ENCODE measurements around the gene PRKCB. TPM values are rescaled to one million over a fixed set of nuclear protein-coding genes. Genes with fewer than 3 reads are reported as not detected.

The PRKCB gene
- total RNA-seq, 4 donors from 2014 or later = 7.0 to 88.3 (median 15.9) TPM

- DNase-seq = no peak
- TF ChIP-seq CTCF (IDR thresholded peaks at IDR 0.05) (no peak), POLR2A (IDR thresholded peaks at IDR 0.05) (no peak)
- Histone ChIP-seq H3K27ac (no peak overlapping the region), H3K27me3 (no peaks in the 10 kb centered on the region), H3K36me3 (no peaks in the 10 kb centered on the region), H3K9me3 (no peaks in the 10 kb centered on the region), H3K4me3 (no peak overlapping the region), H3K4me1 (peaks cover 0 to 4% (median 0%) of the 10 kb centered on the region in 4 donors)
Measured at GRCh38 chr16:24077292-24077691, 241.5 kb downstream of the PRKCB start.

GRCh38 chr16:24077966-24078365, 242.2 kb downstream of the PRKCB start:
- no peaks in the 10 kb centered on the region for H3K36me3 ChIP-seq
- DNase-seq = no peak
- no peaks in the 10 kb centered on the region for H3K27me3 ChIP-seq
- H3K4me3 ChIP-seq = no peak overlapping the region
- H3K4me1 ChIP-seq = peaks cover 0 to 4% (median 0%) of the 10 kb centered on the region in 4 donors
- TF ChIP-seq CTCF (IDR thresholded peaks at IDR 0.05) (no peak), POLR2A (IDR thresholded peaks at IDR 0.05) (no peak)
- H3K9me3 ChIP-seq = no peaks in the 10 kb centered on the region
- H3K27ac ChIP-seq = no peak overlapping the region

- TF ChIP-seq POLR2A (IDR thresholded peaks at IDR 0.05) = no peak
- TF ChIP-seq CTCF (IDR thresholded peaks at IDR 0.05) = no peak
- H3K4me1 ChIP-seq = no peaks in the 10 kb centered on the region
- H3K36me3 ChIP-seq = no peaks in the 10 kb centered on the region
- DNase-seq = no peak
- no peaks in the 10 kb centered on the region for H3K27me3 ChIP-seq
- no peak overlapping the region for H3K4me3 ChIP-seq
- no peak overlapping the region for H3K27ac ChIP-seq
- H3K9me3 ChIP-seq = peaks cover 0 to 3% (median 0%) of the 10 kb centered on the region in 4 donors
Measured at GRCh38 chr16:24085666-24086065, 249.9 kb downstream of the PRKCB start.

GRCh38 chr16:24087891-24088410, 252.2 kb downstream of the PRKCB start:
- no peak for DNase-seq
- Histone ChIP-seq H3K36me3 (no peaks in the 10 kb centered on the region), H3K27me3 (no peaks in the 10 kb centered on the region), H3K4me1 (no peaks in the 10 kb centered on the region), H3K4me3 (no peak overlapping the region), H3K9me3 (peaks cover 0 to 6% (median 0%) of the 10 kb centered on the region in 4 donors), H3K27ac (no peak overlapping the region)
- TF ChIP-seq POLR2A (IDR thresholded peaks at IDR 0.05) (no peak), CTCF (IDR thresholded peaks at IDR 0.05) (no peak)

GRCh38 chr16:24088767-24089166, 253.0 kb downstream of the PRKCB start:
- no peak for DNase-seq
- TF ChIP-seq CTCF (IDR thresholded peaks at IDR 0.05) (no peak), POLR2A (IDR thresholded peaks at IDR 0.05) (no peak)
- H3K4me1 ChIP-seq = no peaks in the 10 kb centered on the region
- H3K36me3 ChIP-seq = no peaks in the 10 kb centered on the region
- H3K27ac ChIP-seq = no peak overlapping the region
- no peaks in the 10 kb centered on the region for H3K27me3 ChIP-seq
- no peak overlapping the region for H3K4me3 ChIP-seq
- peaks cover 0 to 6% (median 0%) of the 10 kb centered on the region in 4 donors for H3K9me3 ChIP-seq

- H3K4me1 ChIP-seq = no peaks in the 10 kb centered on the region
- no peaks in the 10 kb centered on the region for H3K27me3 ChIP-seq
- H3K4me3 ChIP-seq = no peak overlapping the region
- no peaks in the 10 kb centered on the region for H3K36me3 ChIP-seq
- TF ChIP-seq POLR2A (IDR thresholded peaks at IDR 0.05) (no peak), CTCF (IDR thresholded peaks at IDR 0.05) (no peak)
- no peak for DNase-seq
- peaks cover 0 to 6% (median 0%) of the 10 kb centered on the region in 4 donors for H3K9me3 ChIP-seq
- no peak overlapping the region for H3K27ac ChIP-seq
Measured at GRCh38 chr16:24091125-24091524, 255.3 kb downstream of the PRKCB start.
